Measurements from ENCODE around the gene PRRG1.
"Not testable (repeated sequence)": the region's sequence is repeated elsewhere in the genome, so short reads cannot be mapped to it uniquely, and the experiment has no call there.

Gene PRRG1

DNA sequence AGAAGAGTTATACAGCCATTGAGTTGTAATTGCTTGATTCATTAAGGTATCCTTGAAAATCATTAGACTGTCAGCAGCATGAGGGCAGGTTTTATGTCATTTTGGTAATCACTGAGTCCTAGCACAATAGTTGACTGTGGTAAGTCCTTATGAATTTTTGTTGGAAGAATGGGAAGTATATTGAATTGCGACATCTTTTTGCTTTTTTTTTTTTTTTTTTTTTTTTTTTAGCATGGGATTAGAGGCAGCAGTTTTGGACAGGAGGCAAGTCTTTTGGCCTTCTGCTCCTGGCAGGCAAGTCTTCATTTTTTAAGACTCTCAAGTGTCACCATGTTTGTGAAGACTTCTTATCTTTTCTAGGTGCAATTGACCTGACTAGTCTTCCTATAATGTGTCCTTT lies 29.7 kb downstream of the PRRG1 start:
- DNase-seq: no peak

DNA sequence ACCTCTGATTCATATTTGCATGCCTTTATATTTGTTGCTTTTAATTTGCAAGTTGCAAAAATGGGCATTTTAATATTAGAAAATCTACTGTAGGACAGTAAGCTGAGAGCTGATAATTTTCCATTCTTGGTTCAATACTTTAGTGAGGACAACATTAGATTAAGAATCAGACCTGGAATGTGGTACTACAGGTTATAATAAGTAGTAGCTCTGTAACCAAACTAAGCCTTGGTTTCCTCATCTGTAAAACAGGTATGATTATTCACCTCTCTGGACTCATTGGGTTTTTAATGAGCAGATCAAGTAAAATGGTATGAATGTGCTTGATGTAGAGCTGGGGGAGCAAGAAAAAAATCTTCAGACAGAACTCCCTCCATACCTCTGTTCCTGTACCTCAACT lies 31.1 kb downstream of the PRRG1 start:
- DNase-seq: no peak

DNA sequence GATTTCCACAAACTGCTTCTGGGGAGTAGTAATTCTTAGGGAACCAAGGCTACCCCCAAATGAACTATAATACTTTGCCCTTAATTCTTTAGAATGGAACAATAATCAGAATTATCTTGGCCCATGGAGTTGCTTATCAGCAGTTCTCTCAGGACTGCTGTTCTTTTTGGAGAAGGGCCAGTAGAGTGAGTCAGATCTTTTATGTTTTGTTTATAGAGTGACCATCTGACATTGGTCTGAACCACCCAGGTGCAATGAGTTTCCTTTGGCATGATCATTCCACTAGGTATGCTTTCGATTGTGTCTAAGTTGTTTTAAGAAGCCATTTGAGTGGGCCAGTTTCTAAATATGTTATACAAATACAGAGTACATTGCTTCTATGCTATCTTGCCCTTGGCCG lies 31.8 kb downstream of the PRRG1 start:
- peak; percentile 43 for DNase-seq

DNA sequence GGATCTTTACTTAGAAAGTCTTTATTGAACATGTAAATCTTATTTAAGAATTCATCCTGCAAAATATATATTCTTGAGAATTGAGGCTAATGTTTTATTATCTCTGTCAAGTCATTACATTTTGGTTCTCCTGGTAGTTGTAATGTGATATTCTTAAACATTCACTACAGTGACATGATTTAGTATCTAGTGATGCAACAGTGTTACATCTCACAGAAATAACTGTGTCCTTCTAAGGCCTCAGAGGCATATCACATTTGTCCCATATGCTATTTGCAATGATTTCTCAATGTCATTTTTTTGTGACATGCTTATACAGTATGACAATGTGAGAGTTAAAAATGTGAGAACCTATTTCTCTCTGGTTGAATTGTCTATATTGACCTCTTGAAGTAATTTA lies 34.1 kb downstream of the PRRG1 start:
- DNase-seq: no peak

DNA sequence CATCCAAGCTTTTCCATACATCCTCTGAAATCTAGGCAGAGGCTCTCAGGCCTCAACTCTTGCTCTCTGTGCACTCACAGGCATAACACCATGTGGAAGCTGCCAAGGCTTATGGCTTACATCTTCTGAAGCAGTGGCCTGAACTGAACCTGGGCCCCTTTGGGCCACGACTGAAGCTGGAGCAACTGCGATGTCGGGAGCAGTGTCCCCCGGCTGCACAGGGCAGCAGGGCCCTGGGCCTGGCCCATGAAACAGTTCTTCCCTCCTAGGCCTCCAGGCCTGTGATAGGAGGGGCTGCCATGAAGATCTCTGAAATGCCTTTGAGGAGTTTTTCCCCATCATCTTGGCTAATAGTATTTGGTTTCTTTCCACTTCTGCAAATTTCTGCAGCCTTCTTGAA lies 39.2 kb downstream of the PRRG1 start:
- DNase-seq: no peak

DNA sequence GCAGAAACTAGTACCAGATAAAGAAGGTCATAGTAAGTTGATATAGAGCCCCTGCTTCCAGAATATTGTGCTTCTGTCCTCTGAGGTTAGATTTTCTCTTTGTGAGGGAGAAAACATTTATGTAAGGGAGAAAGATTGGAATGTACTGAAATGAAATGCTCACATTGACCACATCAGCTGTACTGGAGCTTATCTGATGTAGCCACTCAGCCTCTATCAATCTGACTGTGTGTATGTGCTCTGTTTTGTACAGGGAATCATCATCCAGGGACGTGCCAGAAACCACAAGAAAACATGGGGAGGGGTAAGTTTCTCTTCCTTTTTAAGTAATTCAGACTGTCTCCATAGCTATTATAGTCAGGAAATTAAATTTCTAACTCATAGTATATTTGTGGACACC lies 56.8 kb downstream of the PRRG1 start:
- peak; percentile 41 for DNase-seq

DNA sequence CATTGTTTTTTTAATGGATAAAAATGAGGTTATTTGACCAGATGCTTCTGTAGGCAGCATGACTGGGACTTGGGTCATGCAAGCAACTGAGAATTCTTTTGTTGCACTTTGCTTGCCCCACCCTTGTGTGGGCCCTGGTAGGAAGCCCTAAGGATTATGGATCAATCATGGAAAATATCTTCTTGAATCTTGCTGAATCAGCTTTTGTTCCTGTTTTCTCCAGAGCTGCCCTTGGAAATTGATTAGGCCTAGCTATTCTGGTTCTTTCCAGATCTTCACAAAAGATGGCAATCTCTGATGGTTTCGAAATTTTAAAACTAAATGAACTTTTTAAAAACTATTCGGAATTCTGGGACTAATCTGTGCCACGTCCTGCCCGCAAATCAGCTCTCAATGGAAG lies 58.6 kb downstream of the PRRG1 start:
- no peak for DNase-seq

DNA sequence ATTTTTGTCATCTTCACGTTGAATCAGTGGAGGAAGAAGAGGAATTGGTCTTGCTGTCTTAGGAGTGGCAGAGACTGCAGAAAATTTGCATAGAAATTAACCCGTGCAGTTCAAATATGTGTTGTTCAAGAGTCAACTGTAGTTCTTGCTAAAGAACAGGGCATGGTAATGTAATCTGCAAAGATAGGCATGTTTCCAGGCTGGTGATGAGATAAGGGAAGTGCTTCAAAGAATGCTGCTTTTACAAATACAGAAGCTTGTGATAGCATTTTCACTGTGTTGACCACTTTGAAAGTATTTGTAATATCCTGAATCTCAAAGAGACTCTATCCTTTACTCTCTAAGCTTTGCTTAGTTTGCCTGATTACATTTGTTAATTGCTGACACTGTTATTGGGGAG lies 60.1 kb downstream of the PRRG1 start:
- DNase-seq: no peak

DNA sequence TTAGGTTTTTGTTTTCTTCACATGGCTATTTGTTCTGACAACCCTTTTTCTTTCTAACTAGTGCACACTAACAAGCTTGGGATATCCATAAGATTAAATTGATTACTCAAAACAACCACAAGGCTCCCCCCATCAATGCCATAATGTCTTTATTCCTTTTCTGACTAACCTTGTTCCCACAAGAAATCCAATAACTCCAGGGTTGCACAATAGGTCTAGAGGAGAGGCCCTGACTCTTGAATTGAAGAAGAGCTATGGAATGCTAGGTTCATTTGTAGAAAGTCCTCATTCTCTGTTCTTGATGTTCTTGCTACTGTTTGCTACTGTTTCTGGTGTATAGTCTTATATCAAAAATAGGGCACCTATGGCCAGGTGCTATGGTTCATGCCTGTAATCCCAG lies 71.0 kb downstream of the PRRG1 start:
- peak; percentile 5 for DNase-seq

DNA sequence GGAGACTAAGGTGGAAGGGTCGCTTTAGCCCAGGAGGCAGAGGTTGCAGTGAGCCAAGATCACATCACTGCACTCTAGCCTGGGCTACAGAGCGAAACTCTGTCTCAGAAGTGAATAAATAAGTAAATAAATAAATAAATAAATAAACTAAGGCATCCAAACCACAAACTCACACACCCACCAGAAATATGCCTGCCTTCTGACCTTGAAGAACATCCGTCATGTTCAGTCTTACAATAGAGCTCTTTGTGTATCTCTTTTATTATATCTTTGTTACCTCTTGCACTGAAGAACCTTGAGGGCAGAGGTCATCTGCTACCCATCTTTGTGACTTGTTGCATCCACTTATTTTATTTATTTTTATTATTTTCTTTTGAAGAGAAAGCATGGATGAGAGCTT lies 71.6 kb downstream of the PRRG1 start:
- no peak for DNase-seq

DNA sequence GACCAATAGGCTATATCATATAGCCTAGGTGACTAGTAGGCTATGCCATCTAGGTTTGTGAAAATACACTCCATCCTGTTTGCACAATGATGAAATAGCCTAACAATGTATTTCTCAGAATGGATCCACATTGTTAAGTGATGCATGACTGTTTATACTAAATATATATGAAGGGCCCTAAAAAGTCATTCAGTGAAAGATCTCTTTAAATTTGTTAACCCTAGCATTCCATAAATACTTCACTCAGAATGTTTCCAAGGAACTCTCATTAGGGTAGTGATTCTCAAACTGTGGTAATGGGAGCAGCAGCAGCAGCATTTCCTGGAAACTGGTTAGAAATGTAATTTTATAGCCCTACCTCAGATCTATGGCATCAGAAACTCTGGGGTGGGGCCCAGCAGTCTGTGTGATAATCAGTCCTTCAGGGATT lies 74.9 kb downstream of the PRRG1 start:
- peak; percentile 58 for DNase-seq

DNA sequence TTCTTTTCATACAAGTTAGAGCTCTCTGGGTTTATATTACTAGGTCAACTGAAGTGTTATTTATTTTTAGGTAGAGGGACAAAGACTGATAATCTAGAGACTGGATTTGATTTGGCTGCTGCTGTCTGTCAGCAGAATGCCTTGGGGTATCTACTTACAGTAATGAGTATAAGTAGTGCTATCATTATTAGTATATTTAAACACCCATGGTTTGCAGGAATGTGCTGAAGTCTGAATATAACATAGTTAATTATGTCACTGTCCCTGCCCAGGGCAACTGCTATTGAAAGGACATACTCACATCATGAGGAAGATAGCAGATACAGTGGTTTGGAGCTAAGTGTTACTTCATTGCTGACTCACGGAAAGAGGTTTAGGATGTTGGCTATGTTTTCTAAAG lies 76.2 kb downstream of the PRRG1 start:
- peak; percentile 6 for DNase-seq

DNA sequence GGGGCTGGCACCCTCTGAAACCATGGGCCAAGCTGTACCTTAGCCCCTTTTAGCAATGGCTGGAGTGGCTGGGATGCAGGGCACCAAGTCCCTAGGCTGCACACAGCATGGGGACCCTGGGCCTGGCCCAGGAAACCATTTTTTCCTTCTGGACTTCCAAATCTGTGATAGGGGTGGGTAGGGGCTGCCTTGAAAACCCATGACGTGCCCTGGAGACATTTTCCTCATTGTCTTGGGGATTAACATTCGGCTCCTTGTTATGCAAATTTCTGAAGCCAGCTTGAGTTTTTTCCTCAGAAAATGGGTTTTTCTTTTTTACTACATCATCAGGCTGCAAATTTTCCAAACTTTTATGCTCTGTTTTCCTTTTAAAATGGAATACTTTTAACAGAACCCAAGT lies 79.8 kb downstream of the PRRG1 start:
- DNase-seq: not testable (repeated sequence)

DNA sequence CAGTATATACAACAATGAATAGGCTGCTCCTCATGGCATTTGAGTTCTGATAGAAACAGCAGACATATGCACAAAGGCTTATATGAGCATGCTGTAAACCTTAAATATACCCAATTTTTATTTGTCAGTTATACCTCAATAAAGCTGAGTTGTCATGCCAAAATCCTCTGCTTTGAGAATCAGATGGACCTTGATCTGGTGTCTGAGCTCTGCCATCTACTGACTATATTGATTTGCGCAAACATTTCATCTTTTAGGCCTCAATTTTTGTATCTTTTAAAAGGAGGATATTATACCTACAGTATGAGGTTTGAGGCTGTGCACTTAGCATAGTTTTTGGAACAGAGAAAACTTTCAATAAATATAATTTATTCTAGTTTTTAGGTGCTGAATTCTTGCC lies 85.2 kb downstream of the PRRG1 start:
- DNase-seq: no peak

DNA sequence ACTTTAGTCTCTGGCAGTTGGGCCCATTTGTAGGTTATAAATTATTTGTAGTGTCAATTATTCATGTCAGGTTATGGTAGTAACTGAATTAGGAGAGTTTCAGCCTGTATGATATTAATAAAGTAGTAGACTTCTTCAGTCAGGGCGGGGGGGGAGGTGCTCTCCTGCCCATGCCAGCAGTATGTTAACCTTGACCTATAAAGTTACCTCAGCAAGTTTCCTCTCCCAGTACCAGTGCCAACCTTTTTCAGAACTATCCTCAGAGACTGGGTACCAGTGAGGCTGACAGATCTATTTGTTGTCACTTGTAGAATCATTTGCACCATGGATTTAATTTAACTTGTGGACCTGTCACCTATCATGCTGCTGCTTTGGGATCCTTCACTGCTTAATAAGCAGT lies 88.0 kb downstream of the PRRG1 start:
- no peak for DNase-seq

DNA sequence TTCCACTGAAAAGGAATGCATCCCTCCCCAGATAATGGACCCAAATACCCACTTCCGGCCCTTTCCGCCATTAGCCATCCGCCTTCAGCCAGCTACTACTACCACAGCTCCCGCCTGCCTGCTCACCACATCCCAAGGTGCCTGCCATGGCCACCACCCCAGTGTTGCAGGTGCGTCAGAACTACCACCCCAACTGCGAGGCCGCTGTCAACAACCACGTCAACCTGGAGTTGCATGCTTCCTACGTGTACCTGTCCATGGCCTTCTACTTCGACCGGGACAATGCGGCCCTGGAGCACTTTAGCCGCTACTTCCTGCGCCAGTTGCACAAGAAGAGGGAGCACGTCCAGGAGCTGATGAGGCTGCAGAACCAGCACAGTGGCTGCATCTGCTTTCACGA lies 92.2 kb downstream of the PRRG1 start:
- DNase-seq: no peak

DNA sequence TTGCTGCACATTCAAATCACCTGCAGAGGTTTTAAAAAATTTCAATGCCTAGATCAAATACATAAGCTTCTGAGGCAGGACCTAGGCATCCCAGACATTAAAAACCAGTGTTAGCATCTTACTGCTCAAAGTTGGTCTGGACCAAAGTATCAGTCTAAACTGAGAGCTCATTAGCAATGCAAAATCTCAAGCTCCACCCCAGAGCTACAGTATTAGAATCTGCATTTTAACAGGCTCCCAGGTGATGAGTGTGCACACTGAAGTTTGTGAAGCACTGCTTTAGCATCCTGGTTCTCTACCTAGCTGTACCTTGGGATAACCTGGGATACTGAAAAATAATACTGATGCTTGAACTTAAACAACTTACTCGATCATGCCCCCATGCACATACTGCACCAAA lies 96.0 kb downstream of the PRRG1 start:
- DNase-seq: no peak

DNA sequence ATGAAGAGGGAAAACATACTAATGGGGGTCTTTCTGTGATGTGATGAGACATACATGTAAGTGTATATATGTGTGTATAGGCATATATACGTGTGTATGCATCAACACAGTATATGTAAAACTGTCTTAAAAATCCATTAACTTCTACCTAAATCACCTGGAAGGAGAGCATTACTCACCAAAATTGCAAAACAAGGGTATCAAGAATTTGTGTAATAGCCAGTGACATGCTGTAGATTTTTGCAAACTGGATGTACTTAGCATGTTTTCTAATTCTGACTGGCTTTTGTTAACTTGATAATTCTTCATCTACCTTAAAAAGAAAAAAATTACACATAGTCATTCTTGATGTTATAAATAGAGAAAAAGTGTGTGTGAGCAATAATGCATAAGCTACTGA lies 104.7 kb downstream of the PRRG1 start:
- no peak for DNase-seq

DNA sequence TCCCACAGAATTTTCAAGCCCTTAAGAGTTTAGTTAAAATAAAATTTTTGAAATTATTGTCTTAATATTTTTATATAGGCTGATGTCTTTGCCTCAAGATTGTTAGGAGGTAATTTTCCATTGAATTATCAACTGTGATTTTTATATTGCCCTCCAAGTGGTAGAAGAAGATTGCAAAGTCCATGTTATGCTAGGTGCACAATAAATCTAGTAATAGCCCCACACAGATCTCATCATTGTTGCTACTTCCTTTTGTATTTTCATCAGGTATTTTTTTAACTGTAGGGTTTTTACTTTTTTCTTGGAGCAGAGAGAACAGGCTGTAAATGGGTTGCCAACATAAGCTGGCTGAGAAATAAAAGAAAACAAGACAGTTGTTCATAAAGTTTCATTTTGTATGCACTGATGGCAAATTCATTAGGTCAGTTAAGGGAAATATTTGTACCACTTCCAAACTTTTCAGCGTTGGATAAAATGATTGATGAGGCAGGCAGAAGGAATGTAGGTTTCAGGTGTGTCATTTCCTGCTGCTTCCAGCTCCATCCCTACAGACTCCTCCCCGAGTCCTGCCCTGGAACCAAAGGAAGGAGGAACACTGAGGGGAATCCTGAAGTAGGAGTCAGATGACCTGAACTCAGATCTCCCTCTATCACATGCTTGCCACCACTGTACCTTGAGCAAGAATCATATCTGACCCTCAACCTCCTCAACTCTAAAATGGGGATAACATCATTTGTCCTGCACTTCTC lies 105.5 kb downstream of the PRRG1 start:
- DNase-seq: peak; percentile 61

DNA sequence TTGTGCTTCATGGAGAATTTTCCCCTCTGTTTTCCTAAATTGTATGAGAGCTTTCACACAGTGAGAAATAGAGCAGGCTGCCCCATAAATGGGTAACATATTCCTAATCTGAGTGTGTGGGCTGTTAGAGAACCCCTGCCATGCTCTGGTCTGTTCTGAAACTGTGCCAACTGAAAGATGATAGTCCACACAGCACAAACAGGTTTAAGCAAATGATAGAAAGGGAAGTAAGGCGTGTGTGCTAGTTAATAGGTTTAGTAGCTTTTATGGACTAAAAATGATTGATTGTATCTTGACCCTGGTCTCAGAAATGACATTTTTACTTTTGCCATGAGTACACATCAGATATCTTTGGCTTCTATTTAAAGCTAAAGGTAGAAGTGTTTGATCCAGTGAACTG lies 106.2 kb downstream of the PRRG1 start:
- DNase-seq: no peak

DNA sequence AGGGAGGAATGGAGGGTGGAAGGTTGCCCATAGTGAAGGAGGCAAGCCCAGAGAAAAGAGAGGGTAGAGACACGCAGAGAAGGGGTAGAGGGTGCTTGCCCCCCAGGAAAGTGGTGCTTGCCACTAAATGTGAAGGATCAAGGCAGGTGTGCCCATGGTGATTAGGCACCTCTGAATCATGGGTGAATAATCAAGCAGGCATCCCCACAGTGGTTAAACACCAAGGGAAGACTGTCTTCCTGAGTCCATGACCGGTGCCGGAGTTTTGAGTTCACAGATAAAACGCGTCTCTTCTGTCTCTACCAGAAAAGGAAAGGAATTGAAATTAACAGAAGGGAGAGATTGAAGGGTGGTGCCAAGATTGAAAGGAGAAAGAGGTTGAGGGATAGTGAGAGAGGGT lies 111.1 kb downstream of the PRRG1 start:
- not testable (repeated sequence) for DNase-seq

DNA sequence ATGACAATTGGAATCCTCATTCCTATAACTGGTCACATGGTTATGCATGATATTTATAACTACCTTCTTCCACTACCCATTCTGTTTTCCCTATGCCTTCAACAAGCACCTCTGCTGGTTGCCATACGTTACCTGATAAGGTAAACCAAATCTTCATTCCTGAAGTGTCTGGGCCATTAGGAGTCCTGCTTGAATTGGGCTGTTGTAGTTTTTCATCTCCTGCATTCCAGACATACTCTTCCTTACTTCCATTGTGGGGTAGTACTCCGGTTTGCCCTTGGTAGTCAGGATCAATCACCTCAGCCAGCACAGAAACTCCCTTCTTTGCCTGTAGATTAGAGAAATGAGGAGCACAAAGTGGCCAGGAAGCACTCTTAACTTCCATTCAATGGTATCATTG lies 113.2 kb downstream of the PRRG1 start:
- no peak for DNase-seq

DNA sequence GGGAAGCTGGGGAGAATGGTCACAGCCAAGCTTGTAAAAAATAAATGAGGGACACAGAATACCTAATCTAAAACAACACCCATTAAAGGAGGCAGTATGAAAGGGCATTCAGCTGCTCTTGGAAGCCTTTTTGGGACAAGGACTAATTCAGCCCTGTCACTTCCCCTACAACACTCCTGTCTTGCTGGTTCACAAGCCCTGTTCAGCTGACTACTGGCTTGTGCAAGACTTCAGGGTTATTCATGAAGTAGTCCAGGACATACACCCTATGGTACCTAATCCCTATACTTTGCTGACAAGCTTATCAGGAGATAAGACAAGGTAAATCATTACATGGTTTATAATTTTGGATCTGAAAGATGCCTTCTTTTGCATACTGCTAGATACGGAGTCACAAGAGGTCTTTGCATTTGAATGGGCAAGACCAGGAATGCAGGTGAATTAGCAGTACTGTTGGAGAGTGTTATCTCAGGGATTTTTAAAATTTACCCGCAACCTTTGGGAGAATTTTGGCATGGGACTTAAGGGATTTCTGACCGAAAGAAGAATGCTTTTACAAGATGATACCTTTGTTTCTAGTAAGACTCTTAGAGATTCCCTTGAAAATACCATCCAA lies 119.1 kb downstream of the PRRG1 start:
- no peak for DNase-seq

DNA sequence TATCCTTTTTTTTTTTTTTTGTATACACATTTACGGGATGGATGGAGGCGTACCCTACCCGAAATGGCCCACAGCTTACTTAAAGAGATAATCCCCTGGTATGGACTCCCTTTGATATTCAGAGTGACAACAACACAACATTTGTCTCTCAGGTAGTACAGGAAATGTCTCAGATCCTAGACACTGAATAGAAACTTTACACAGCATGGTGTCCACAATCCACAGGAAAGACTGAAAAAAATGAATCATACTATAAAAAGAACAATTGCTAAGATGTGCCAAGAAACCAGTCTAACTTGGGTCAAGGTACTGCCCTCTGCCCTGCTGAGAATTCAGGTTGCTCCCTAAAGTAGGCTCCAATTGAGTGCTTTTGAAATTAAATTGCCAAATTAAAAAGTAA lies 121.5 kb downstream of the PRRG1 start:
- DNase-seq: no peak

DNA sequence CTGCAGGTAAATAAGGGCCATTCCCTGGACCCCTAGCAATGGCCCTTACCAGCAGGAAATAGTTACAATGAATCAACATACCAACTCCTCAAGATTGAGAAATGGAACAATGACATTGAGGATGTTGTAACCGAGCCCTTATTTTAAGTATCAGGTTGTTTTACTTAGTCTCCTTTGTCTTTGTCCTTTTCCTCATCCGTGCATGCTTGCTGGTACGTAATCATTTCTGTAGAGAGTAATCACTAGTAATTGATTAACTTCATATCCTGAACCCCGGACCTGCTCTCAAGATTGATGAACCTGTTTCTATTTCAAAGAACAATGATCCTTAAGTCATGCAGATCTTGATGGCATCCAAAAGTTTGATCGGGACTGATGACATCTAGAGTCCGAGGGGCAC lies 123.7 kb downstream of the PRRG1 start:
- no peak for DNase-seq
